ENCODE data around the gene NUBP1.
A peak's percentile ranks its signal among the peaks of the same experiment; 100 is the strongest.
"Not testable (repeated sequence)": the region's sequence is repeated elsewhere in the genome, so short reads cannot be mapped to it uniquely, and the experiment has no call there.

Gene NUBP1

DNA sequence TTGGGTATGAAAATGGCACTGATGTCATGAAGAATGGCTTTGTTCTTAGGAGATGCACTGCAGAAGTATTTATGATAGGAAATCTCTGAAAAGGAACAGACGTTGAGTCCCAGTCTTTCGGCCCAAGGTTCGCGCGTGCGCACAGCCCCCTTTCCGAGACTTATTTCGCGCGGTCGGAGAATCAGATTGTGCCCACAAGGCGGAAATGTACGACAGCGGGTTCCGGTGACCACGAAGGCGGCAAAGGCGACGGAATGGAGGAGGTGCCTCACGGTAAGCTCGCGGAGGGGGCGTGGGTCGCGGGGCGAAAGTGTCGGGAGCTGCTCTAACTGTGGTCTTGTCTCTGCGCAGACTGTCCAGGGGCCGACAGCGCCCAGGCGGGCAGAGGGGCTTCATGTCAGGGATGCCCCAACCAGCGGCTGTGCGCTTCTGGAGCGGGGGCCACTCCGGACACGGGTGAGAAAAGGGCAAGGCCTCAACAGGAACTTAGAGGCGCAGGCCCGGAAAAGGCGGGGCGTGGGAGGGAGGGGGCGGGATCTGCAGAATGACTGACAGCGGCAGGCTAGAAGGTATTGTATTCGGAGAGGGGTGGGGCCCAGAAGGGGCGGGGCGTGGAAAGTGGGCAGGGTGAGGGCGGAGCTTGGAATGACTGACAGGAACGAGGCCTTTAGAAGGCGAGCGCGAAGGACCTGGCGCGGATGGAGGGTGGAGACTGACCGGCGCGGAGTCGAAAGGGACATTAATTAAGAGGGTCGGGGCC lies at the start of gene NUBP1:
NUBP1 (plus strand) TSS at position 233 of the 760 bp plus-strand sequence; CDS start at position 255, 22 bp downstream.
- peak; percentile 72 for DNase-seq

- DNase-seq = no peak
These were observed 49.8 kb upstream of the NUBP1 start for GRCh38 chr16:10693889-10694288.

- no peak for DNase-seq
These were observed 49.3 kb upstream of the NUBP1 start for GRCh38 chr16:10694306-10694705.

- DNase-seq = no peak
These were observed 48.8 kb upstream of the NUBP1 start, which contains the start of gene TEKT5 for GRCh38 chr16:10694830-10695229. Gene TEKT5 (minus strand): TSS chr16:10694930. CDS start chr16:10694873, 57 bp downstream.

DNA sequence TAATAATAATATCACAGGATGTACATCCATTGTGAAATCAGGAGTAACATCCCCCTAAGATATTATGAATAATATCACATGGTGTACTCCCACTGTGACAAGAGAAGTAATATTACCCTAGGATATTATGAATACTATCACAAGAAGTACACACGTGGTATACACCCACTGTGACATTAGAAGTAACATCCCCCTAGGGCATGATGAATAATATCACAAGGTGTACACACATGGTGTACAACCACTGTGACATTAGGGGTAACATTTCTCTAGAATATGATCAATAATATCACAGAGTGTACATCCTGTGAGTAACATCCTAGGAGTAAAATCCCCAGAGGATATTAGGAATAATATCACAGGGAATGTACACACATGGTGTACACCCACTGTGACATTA lies 43.9 kb upstream of the NUBP1 start:
- DNase-seq = no peak

DNA sequence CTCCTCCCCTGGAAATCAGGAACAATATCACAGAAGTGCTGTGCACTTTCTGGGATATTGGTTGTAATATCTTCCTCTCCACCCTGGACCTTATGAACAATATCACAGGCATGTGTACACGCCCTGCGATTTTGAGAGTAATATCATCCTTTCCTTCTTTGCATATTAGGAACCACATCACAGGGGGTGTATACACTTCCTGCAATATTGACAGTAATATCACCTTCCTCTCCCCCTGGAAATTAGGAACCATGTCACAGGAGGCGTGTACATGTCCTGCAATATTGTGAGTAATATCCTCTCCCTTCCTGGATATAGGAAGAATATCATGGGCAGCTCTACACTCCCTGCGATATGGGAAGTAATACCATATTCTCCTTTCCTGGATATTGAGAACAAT lies 34.7 kb upstream of the NUBP1 start:
- no peak for DNase-seq

GRCh38 chr16:10728003-10728887 lies 15.4 kb upstream of the NUBP1 start:
- no peak for DNase-seq

- DNase-seq = no peak
These were observed 14.3 kb upstream of the NUBP1 start for GRCh38 chr16:10729104-10730048.

DNA sequence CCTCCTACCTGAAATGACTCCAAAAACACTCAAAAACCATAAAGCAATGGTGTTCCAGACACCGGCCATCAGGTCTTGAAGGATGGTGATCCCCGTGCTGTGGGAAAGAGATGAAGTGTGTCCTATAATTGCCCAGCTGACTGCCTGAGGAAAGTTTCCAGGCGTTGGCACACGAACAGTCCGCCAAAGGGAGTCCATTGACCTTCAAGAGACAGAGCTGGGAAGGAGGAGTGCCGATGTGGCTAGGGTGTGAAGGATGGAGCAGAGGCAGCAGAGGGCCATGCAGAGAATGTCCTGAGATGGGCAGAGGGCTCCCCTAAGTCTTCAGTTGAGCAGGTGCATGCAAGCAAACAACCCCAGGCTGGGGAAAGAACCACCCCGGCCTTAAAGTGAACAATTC lies 11.9 kb upstream of the NUBP1 start:
- no peak for DNase-seq

DNA sequence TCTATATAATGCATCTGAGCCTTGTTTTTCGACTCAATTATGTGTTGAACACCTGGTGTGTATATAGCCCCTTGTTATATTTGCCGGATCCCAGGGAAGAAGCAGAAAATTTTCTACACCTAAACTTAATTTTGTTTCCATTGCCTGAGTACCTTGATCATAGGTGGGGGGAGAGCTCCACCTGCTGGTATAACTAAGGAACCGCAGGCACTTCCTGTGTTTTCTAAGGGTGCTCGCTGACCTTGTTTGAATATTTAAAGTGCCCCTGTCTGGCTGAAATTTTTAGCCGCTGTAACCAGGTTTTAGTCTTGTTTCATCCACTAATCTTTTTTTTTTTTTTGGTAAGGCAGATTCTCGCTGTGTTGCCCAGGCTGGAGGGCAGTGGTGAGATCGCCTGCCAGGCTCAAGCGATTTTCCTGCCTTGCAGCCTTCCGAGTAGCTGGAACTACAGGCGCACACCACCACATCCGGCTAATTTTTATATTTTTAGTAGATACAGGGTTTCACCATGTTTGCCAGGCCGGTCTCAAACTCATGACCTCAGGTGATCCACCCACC lies 6.5 kb upstream of the NUBP1 start:
- DNase-seq = peak; percentile 14

DNA sequence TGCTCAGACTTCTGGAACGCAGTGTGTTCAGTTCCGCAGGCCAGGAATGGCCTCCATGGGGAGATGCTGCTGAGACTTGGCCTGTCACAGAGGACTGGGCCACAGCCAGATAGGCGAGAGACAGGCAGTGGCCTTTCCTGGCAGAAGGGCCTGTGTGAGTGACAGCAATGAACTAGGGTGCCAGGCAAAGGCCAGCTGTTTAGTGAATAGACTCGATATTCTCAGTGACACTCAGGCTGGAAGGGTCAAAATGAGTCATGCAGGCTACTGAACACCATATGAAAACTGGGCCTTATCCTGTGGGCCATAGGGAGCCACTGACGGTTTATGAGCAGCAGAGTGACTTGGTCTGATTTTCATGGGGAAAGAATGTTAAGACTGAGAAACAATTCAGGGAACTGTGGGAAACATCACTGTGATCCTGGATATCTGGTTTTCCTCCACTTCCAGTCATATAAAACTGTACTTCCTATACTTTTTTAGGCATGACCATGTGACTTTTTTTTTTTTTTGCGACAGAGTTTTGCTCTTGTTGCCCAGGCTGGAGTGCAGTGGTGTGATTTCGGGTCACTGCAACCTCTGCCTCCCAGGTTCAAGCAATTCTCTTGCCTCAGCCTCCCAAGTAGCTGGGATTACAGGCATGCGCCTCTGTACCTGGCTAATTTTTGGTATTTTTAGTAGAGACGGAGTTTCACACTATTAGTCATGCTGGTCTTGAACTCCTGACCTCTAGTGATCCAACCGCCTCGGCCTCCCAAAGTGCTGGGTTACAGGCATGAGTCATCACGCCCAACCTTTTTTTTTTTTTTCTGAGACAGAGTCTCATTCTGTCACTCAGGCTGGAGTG lies 5.2 kb upstream of the NUBP1 start:
- no peak for DNase-seq

DNA sequence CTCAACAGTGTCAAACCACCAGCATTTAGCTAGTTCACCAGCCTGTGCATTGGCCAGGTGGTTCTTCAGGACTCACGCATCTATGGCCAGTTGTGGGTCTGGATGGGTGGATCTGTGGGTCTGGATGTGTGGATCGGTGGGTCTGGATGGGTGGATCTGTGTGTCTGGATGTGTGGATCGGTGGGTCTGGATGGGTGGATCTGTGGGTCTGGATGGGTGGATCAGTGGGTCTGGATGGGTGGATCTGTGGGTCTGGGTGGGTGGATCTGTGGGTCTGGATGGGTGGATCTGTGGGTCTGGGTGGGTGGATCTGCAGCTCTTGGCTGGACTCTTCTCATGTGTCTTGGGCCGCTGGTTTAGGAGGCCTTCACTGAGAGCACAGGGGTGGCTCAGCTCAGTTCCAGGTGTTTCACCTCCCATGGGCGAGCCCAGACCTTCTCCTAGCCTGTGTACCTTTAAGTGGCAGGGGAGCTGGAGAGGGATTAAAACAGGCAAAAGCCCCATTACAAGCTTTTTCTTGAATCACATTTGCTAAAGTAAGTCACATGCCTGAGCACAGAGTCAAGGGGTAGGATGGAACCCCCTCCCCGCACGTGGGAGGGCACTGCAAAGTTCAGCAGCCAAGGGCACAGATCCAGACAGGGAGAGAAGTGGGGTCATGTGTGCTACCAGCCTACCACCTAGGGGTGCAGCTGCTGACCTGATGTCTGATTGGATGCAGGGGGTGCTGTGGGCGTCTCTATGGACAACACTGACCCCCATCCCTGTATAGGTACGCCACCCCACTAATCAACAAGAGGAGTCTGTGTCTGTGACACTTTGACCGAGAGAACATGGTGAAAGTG lies 3.4 kb upstream of the NUBP1 start:
- DNase-seq = no peak

- no peak for DNase-seq
These were observed 2.8 kb upstream of the NUBP1 start for GRCh38 chr16:10740845-10741208.

DNA sequence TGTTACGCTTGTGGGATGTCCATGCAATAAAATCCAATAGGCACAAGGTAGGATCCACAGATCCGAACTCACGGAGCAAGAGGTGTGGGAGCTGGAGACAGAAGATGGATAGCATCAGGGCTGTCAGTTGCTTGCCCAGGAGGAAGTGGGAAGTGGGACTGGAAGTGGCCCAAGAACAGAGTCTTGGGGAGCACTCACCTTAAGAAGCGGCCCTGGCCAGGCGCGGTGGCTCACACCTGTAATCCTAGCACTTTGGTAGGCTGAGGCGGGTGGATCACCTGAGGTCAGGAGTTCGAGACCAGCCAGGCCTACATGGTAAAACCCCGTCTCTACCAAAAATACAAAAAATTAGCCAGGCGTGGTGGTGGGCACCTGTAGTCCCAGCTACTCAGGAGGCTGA lies 2.4 kb upstream of the NUBP1 start:
- not testable (repeated sequence) for DNase-seq

GRCh38 chr16:10741844-10742243 lies 1.8 kb upstream of the NUBP1 start:
- DNase-seq = no peak

DNA sequence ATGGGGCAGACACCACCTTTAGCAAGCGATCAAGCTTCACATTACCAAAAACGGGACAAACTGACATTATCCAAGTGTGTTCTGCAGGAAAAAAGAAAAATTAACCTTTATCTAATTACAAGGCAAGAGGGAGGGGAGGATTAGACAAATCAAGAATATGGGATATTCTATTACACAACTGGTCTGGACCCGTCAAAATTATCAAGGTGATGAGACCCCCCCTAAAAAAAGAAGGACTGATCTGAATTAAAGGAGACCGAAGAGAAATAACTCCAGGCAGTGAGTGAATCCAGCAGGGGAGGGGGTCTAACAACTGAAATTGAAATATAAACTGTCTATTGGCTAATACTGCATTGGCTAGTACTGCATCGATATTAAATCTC lies 424 bp upstream of the NUBP1 start:
- DNase-seq = no peak

GRCh38 chr16:10744370-10745030 lies 858 bp downstream of the NUBP1 start:
- DNase-seq = no peak

GRCh38 chr16:10745841-10746240 lies 2.2 kb downstream of the NUBP1 start:
- no peak for DNase-seq

GRCh38 chr16:10750793-10751192 lies 7.2 kb downstream of the NUBP1 start:
- no peak for DNase-seq

- no peak for DNase-seq
These were observed 7.7 kb downstream of the NUBP1 start for GRCh38 chr16:10751291-10751697.
